SU-DHL-6 (cell line): ENCODE results near the gene DLG3.

Source experiments
- H2AFZ ChIP-seq: fragments of 200-600 bp; sonication (generic); 2 replicates; pipeline ENCODE4 v1.6.1; 2014; ENCODE audit warnings: low read depth, mild to moderate bottlenecking, moderate library complexity, mixed read lengths, antibody characterized with exemption, low read length; ENCODE audit not compliant: severe bottlenecking
- H3F3A ChIP-seq: fragments of 200-600 bp; shearing (Covaris generic); 2 replicates; pipeline ENCODE4 v1.6.0; 2016; ENCODE audit warnings: antibody characterized with exemption, mild to moderate bottlenecking; ENCODE audit not compliant: insufficient read depth
- H3K27ac ChIP-seq: fragments of 200-600 bp; sonication (generic); 2 replicates; pipeline ENCODE4 v1.5.1; 2016; ENCODE audit warnings: low read depth, mild to moderate bottlenecking, low read length, moderate library complexity, mixed read lengths
- H3K27me3 ChIP-seq: fragments of 200-600 bp; sonication (generic), shearing (Covaris generic); 2 replicates; pipeline ENCODE4 v1.6.0; 2014; ENCODE audit warnings: mild to moderate bottlenecking, low read length
- H3K36me3 ChIP-seq: fragments of 200-600 bp; sonication (generic); 2 replicates; pipeline ENCODE4 v1.6.1; 2014; ENCODE audit warnings: mild to moderate bottlenecking, low read length, mixed read lengths
- H3K4me2 ChIP-seq: fragments of 300-600, 200-600 bp; shearing (Covaris generic), sonication (generic); 2 replicates; pipeline ENCODE4 v1.6.0; 2014; ENCODE audit warnings: low read length, low read depth, mild to moderate bottlenecking; ENCODE audit not compliant: poor library complexity, severe bottlenecking
- H3K4me3 ChIP-seq: fragments of 200-600 bp; sonication (generic); 2 replicates; pipeline ENCODE4 v1.5.1; 2014; ENCODE audit warnings: antibody characterized with exemption, low read length, mild to moderate bottlenecking, mixed read lengths; ENCODE audit not compliant: insufficient read depth, poor library complexity, severe bottlenecking
- H3K79me2 ChIP-seq: fragments of 200-600 bp; sonication (generic); 2 replicates; pipeline ENCODE4 v1.6.1; 2014; ENCODE audit warnings: mild to moderate bottlenecking, low read length, moderate library complexity; ENCODE audit not compliant: insufficient read depth
- H3K9ac ChIP-seq: fragments of 200-600 bp; sonication (generic); 2 replicates; pipeline ENCODE4 v1.7.0; 2014; ENCODE audit warnings: mild to moderate bottlenecking, low read length
- H3K9me2 ChIP-seq: fragments of 200-600 bp; sonication (generic); replicated peaks from 2 replicates; pipeline ENCODE4 v1.6.1; 2014; ENCODE audit warnings: low read length; ENCODE audit not compliant: insufficient read depth
- H3K9me3 ChIP-seq: fragments of 200-600 bp; sonication (generic); 2 replicates; pipeline ENCODE4 v1.6.1; 2014; ENCODE audit warnings: low read length, mixed read lengths; ENCODE audit not compliant: insufficient read depth
- H4K20me1 ChIP-seq: fragments of 200-600 bp; sonication (generic); 2 replicates; pipeline ENCODE4 v1.6.1; 2014; ENCODE audit warnings: low read depth, mild to moderate bottlenecking, antibody characterized with exemption, low read length, moderate library complexity, mixed read lengths
- EZH2phosphoT487 ChIP-seq: fragments of 200-600 bp; sonication (generic), shearing (Covaris generic); conservative IDR thresholded peaks from 2 replicates; pipeline ENCODE4 v1.6.1; 2018; ENCODE audit warnings: mild to moderate bottlenecking, antibody characterized with exemption, low read length, moderate library complexity, mixed read lengths
- TF ChIP-seq, protein P1 (sequence below): fragments of 200-600 bp; sonication (generic); IDR thresholded peaks from one replicate; pipeline ENCODE4 v1.5.1; 2017; ENCODE audit warnings: antibody characterized with exemption, mild to moderate bottlenecking, low read length, moderate library complexity; ENCODE audit not compliant: insufficient read depth, poor library complexity, severe bottlenecking

The DLG3 gene

GRCh38 chrX:70461026-70461425 lies 16.4 kb downstream of the DLG3 start:
- Histone ChIP-seq H3K9ac (no peak overlapping the region), H4K20me1 (no peaks in the 10 kb centered on the region), H3K36me3 (no peaks in the 10 kb centered on the region), H3K27ac (no peak overlapping the region), H3K4me3 (no peak overlapping the region), H3K9me2 (no peaks in the 10 kb centered on the region), H3K4me2 (no peak overlapping the region), H3K27me3 (no peaks in the 10 kb centered on the region), H3K9me3 (no peaks in the 10 kb centered on the region), H2AFZ (no peak overlapping the region), H3K79me2 (no peaks in the 10 kb centered on the region), H3F3A (no peaks in the 10 kb centered on the region)
- no peak for TF ChIP-seq EZH2phosphoT487
- TF ChIP-seq, protein P1, sequence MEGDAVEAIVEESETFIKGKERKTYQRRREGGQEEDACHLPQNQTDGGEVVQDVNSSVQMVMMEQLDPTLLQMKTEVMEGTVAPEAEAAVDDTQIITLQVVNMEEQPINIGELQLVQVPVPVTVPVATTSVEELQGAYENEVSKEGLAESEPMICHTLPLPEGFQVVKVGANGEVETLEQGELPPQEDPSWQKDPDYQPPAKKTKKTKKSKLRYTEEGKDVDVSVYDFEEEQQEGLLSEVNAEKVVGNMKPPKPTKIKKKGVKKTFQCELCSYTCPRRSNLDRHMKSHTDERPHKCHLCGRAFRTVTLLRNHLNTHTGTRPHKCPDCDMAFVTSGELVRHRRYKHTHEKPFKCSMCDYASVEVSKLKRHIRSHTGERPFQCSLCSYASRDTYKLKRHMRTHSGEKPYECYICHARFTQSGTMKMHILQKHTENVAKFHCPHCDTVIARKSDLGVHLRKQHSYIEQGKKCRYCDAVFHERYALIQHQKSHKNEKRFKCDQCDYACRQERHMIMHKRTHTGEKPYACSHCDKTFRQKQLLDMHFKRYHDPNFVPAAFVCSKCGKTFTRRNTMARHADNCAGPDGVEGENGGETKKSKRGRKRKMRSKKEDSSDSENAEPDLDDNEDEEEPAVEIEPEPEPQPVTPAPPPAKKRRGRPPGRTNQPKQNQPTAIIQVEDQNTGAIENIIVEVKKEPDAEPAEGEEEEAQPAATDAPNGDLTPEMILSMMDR = no peak

GRCh38 chrX:70464051-70464450 lies 19.4 kb downstream of the DLG3 start:
- Histone ChIP-seq H3K79me2 (no peaks in the 10 kb centered on the region), H3K9me2 (no peaks in the 10 kb centered on the region)

GRCh38 chrX:70466968-70467367 lies 22.3 kb downstream of the DLG3 start:
- Histone ChIP-seq H2AFZ (no peak overlapping the region), H3K9ac (no peak overlapping the region), H3K27me3 (no peaks in the 10 kb centered on the region), H3K79me2 (no peaks in the 10 kb centered on the region), H3K4me3 (no peak overlapping the region), H3K9me2 (no peaks in the 10 kb centered on the region), H3K4me2 (no peak overlapping the region), H3K36me3 (no peaks in the 10 kb centered on the region), H3K27ac (no peak overlapping the region), H3K9me3 (no peaks in the 10 kb centered on the region), H4K20me1 (no peaks in the 10 kb centered on the region), H3F3A (no peaks in the 10 kb centered on the region)
- TF ChIP-seq, protein P1 = no peak
- TF ChIP-seq EZH2phosphoT487 = no peak

More at GRCh38 chrX:70464051-70464450, 19.4 kb downstream of the DLG3 start:
- no peak overlapping the region for H3K9ac ChIP-seq
- no peak overlapping the region for H3K4me2 ChIP-seq
- no peak overlapping the region for H2AFZ ChIP-seq
- H3F3A ChIP-seq = no peaks in the 10 kb centered on the region
- TF ChIP-seq, protein P1 = no peak
- TF ChIP-seq EZH2phosphoT487 = no peak
- H4K20me1 ChIP-seq = no peaks in the 10 kb centered on the region
- H3K27ac ChIP-seq = no peak overlapping the region
- H3K9me3 ChIP-seq = no peaks in the 10 kb centered on the region
- H3K4me3 ChIP-seq = no peak overlapping the region
- H3K36me3 ChIP-seq = no peaks in the 10 kb centered on the region
- no peaks in the 10 kb centered on the region for H3K27me3 ChIP-seq
